ENCODE results near the gene HUS1B. TPM values are rescaled to one million over a fixed set of nuclear protein-coding genes. Genes with fewer than 3 reads are reported as not detected.

Gene HUS1B
- total and polyA plus RNA-seq, 9 of the 15 experiments (the other 6 are each of a cell fraction or from before 2014, with no cell fraction given): 0.16 to 1.4 (median 0.38) TPM; not detected in 1

DNA sequence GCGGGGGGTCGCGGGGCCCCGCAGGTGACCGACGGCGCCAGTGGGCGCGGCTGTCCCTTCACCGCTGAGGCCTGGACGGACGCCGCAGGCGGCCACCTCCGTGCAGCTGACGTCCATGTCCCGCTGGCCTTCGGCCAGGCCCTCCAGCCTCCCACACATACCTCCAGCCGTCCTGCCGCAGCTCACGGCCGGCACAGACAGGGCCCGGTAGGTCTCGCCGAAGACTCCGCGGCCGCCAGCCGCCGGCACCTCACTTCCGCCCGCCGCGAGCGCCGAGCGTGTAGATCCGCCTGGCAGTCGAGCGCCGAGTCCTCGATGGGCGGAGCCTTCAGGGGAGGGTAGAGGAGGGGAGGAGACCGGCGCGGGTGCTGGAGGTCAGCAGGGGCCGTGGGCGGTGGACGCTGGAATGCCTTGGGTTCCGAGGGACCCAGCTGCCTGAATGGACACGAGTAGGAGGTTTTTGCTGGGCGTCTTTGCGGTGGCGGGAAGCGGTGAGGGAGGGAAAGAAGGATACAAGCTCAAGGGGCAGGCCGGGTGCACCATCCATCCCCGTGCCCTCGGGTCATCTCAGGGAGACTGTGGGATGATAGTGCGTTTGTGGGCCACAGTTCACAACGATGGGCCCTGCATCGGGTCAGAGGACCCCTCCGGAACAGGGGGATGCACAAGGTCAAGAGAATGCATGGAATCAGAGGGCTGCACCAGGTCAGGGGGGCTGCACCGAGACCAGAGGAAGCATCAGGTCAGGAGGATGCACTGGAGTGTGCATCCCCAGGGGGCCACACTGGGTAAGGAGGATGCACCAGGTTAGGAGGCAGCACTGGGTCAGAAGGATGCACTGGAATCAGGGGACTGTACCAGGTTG, 36.2 kb upstream of the HUS1B start, which contains the start of gene EXOC2 (continued):
- TF ChIP-seq SMAD2 (IDR thresholded peaks at IDR 0.05; ENCODE audit: low read depth, low read length): no peak

DNA sequence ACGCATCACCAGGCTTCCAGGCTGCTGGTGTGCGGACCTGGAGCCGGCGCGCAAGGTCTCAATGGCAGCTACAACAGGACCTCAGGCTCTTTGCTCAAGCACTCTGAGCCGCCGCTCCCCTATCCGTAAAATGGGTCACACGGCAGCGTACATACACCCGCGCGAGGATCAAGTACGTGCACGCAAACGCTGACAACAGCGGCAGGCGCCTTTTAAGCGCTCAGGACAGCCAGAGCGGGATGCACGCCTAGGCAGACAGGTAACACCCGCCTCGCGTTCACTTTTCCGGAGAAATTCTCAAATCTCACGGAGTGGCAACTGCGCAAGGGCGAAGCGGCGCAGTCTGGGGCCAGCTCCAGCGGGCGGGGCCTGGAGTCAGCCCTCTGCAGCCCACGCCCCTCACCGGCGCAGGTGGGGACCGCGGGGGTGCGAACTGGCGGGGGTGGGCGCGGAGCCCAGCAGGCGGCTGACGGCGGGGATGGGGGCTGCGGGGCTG, 35.5 kb upstream of the HUS1B start:
- ATAC-seq (peak; percentile 95), DNase-seq (ENCODE audit: extremely low read depth in 1 of 4, low spot score in 3 of 4) (peak; percentile 77 to 85 (median 84)), FAIRE-seq (no peak)
- H3K9ac ChIP-seq (ENCODE audit: insufficient read depth in 1 of 2, low read depth in 2 of 2, low read length in 2 of 2): peak overlapping the region; percentile 65 to 99
- peaks cover 13 to 20% of the 10 kb centered on the region in 2 experiments for H3K27me3 ChIP-seq (ENCODE audit: control insufficient read depth in 2 of 2, insufficient read depth in 2 of 2, low read length in 2 of 2)
- peak overlapping the region; percentile 88 for H3K4me3 ChIP-seq
- under 1% methylated on average over 42 of the region's 45 CpGs for WGBS (ENCODE audit: insufficient coverage, low coverage, missing lambda C conversion rate)
- in situ Hi-C loops (cut with MboI): no loop called here
- peaks cover 17% of the 10 kb centered on the region; the same call in 2 of the 3 replicates for H3K36me3 ChIP-seq (ENCODE audit: control insufficient read depth, insufficient read depth, low read length)
- CTCF ChIA-PET (ENCODE audit: low intra/inter-chr PET ratio): no interaction called here
- peak overlapping the region; percentile 99 for H2AFZ ChIP-seq (ENCODE audit: low read depth, low read length)
- POLR2A ChIA-PET: interaction anchor here (0.5 to 1.2 kb wide), 3 partner anchors 9 to 104 kb away, joined by 3 to 7 read pairs (median 3); no protein-coding TSS in a partner anchor
- peaks cover 23% of the 10 kb centered on the region for H3K79me2 ChIP-seq (ENCODE audit: control insufficient read depth, insufficient read depth, low read length)
- intact Hi-C loops (cut with micrococcal nuclease): no loop called here
- H3K4me1 ChIP-seq (replicated peaks in 1 of 2; ENCODE audit: control insufficient read depth in 2 of 2, insufficient read depth in 2 of 2, low read length in 2 of 2): peaks cover 7 to 20% of the 10 kb centered on the region in 2 experiments; a peak in 3 of 5 replicates
- H3K9me1 ChIP-seq (ENCODE audit: control insufficient read depth, insufficient read depth, low read length): no peaks in the 10 kb centered on the region
- no peaks in the 10 kb centered on the region for H3K9me3 ChIP-seq (replicated peaks; ENCODE audit: control insufficient read depth, insufficient read depth, low read depth, low read length)
- H3K27ac ChIP-seq (ENCODE audit: extremely low read depth, low read depth, low read length): peak overlapping the region; percentile 79
- peak overlapping the region; percentile 93 for H3K4me2 ChIP-seq (ENCODE audit: insufficient read depth, low read length)
- H4K20me1 ChIP-seq (replicated peaks; ENCODE audit: control insufficient read depth, insufficient read depth, low read length): peaks cover 4% of the 10 kb centered on the region
- no TSS peak for BruUV-seq (replicated peaks)
- TF ChIP-seq ETV6 (IDR thresholded peaks at IDR 0.05; ENCODE audit: borderline replicate concordance in 1 of 2, low read depth in 2 of 2, low read length in 1 of 2) (no peak), ETV6 (CRISPR knock-in tag; IDR thresholded peaks at IDR 0.05; ENCODE audit: borderline replicate concordance) (no peak), MECOM (CRISPR knock-in tag; IDR thresholded peaks at IDR 0.05) (0 out of 2 replicates have a peak, but pooled peaks have one; percentile 53), HOXB6 (CRISPR knock-in tag; IDR thresholded peaks at IDR 0.05; ENCODE audit: borderline replicate concordance) (0 out of 2 replicates have a peak, but pooled peaks have one; percentile 58), HDAC2 (IDR thresholded peaks at IDR 0.05) (peak; percentile 62), GABPB2 (CRISPR knock-in tag; conservative IDR thresholded peaks at IDR 0.05) (0 out of 2 replicates have a peak, but pooled peaks have one; percentile 22), ZSCAN29 (IDR thresholded peaks at IDR 0.05) (0 out of 2 replicates have a peak, but pooled peaks have one; percentile 21), CHD1 (IDR thresholded peaks at IDR 0.05; ENCODE audit: low read length) (peak; percentile 40), RCOR1 (IDR thresholded peaks at IDR 0.05; ENCODE audit: borderline replicate concordance in 1 of 2, low read depth in 2 of 2, low read length in 2 of 2) (0 out of 4 replicates have a peak, but pooled peaks of 1 of the 2 experiments have one; percentile 40), ZNF436 (CRISPR knock-in tag; IDR thresholded peaks at IDR 0.05) (no peak)
- TF ChIP-seq, protein P1, sequence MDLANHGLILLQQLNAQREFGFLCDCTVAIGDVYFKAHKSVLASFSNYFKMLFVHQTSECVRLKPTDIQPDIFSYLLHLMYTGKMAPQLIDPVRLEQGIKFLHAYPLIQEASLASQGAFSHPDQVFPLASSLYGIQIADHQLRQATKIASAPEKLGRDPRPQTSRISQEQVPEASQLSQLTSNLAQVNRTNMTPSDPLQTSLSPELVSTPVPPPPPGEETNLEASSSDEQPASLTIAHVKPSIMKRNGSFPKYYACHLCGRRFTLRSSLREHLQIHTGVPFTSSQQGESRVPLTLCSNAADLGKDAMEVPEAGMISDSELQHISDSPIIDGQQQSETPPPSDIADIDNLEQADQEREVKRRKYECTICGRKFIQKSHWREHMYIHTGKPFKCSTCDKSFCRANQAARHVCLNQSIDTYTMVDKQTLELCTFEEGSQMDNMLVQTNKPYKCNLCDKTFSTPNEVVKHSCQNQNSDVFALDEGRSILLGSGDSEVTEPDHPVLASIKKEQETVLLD (IDR thresholded peaks at IDR 0.05): peak; percentile 70; the same call in 1 of the 2 replicates
- TF ChIP-seq, protein P2, sequence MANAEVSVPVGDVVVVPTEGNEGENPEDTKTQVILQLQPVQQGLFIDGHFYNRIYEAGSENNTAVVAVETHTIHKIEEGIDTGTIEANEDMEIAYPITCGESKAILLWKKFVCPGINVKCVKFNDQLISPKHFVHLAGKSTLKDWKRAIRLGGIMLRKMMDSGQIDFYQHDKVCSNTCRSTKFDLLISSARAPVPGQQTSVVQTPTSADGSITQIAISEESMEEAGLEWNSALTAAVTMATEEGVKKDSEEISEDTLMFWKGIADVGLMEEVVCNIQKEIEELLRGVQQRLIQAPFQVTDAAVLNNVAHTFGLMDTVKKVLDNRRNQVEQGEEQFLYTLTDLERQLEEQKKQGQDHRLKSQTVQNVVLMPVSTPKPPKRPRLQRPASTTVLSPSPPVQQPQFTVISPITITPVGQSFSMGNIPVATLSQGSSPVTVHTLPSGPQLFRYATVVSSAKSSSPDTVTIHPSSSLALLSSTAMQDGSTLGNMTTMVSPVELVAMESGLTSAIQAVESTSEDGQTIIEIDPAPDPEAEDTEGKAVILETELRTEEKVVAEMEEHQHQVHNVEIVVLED (CRISPR knock-in tag; IDR thresholded peaks at IDR 0.05): peak; percentile 25; the same call in 1 of the 2 replicates
